Heart right ventricle (tissue), 16 donors: ENCODE results near the gene VPS37C. TPM values are rescaled to one million over a fixed set of nuclear protein-coding genes. Genes with fewer than 3 reads are reported as not detected.
A peak's percentile ranks its signal among the peaks of the same experiment; 100 is the strongest.

Experiments
- ATAC-seq, 8 donors: fragments of 200-7000 bp; cut with Tn5 transposase; one replicate each; pipeline ENCODE4 v1.9.1; 2020; ENCODE audit warnings: mild to moderate bottlenecking in 8 of 8, moderate library complexity in 8 of 8, moderate number of reproducible peaks in 1 of 8
- DNase-seq, 2 donors: peaks; one replicate each; pipeline ENCODE4 v3.0.0-alpha.2; 2020
- H3K27ac ChIP-seq, 10 donors: fragments of 200-600 bp; sonication (generic) in 2 of 10; one replicate each; pipeline versions ENCODE4 v1.5.0 to v1.8.0; 2020 to 2022; ENCODE audit warnings: mild to moderate bottlenecking in 3 of 10
- H3K27me3 ChIP-seq, 7 donors: fragments of 200-600 bp; one replicate each; pipeline ENCODE4 v1.8.0; 2021 to 2022; ENCODE audit warnings: mild to moderate bottlenecking in 2 of 7
- H3K36me3 ChIP-seq, 9 donors: fragments of 200-600 bp; sonication (generic) in 1 of 9; one replicate each; pipeline versions ENCODE4 v1.5.0 to v1.8.0; 2020 to 2022; ENCODE audit warnings: mild to moderate bottlenecking in 2 of 9
- H3K4me1 ChIP-seq, 9 donors: fragments of 200-600 bp; sonication (generic) in 1 of 9; one replicate each; pipeline versions ENCODE4 v1.5.0 to v1.8.0; 2020 to 2022; ENCODE audit warnings: mild to moderate bottlenecking in 4 of 9
- H3K4me3 ChIP-seq, 10 donors: fragments of 200-600 bp; sonication (generic) in 2 of 10; one replicate each; pipeline versions ENCODE4 v1.5.0 to v1.8.0; 2020 to 2022; ENCODE audit warnings: mild to moderate bottlenecking in 7 of 10, moderate library complexity in 2 of 10
- H3K9me3 ChIP-seq, 11 donors: fragments of 200-600 bp in 10 of 11; sonication (generic) in 2 of 11; one replicate each; pipeline versions ENCODE4 v1.5.0 to v1.8.0; 2013 to 2022; ENCODE audit warnings: mild to moderate bottlenecking in 2 of 11, control low read depth in 1 of 11, moderate library complexity in 1 of 11
- WGBS, 2 donors: extraction: QIAGEN DNeasy Blood & Tissue Kit; methylation state at CpG; one replicate each; pipeline ENCODE4 v1.1.7; 2013; ENCODE audit warnings: inconsistent platforms in 1 of 2; 5-methylcytosine and 5-hydroxymethylcytosine counted together
- intact Hi-C, 10 donors: fragments of 100-400 bp; cut with DNase I; formaldehyde crosslinking; loops; one replicate each; pipeline versions ENCODE4 v1.11.1 to v1.14.2; 2022
- polyA plus RNA-seq, 2 donors: library from polyadenylated mRNA; stranded (reverse); fragments of 200-250 nt; gene quantifications; one replicate each; pipeline ENCODE4 v1.2.3, GENCODE V29; 2013
- total RNA-seq, 10 donors: library from RNA; stranded (reverse); fragmentation: NEBNext Ultra II Directional in 3 of 10; extraction: Animal tissue kit (Norgen Biotek cat#: 25700) in 3 of 10; gene quantifications; one replicate each; pipeline versions ENCODE4 v1.2.1 to v1.2.4, GENCODE V29; 2021 to 2023
- TF ChIP-seq, protein P1 (sequence below), 9 donors: fragments of 200-600 bp; sonication (generic) in 2 of 9; IDR thresholded peaks; one replicate each; pipeline versions ENCODE4 v1.5.0 to v1.8.0; 2021 to 2022; ENCODE audit warnings: antibody characterized with exemption in 9 of 9, mild to moderate bottlenecking in 5 of 9, moderate library complexity in 1 of 9
- donor health status: Arrhythmogenic right ventricular cardiomyopathy.
- donor health status: ischemic (EF 13 %, LVEDD 7.1; RV severe dilation, severe dysfunction).
- donor health status: healthy with polysubstance abuse.
- donor health status: DM: no; HTN: yes; CAD: no.
- donor health status: DM: no; HTN: no; CAD: no.
- donor health status: ischemic (EF 25% LVEDD 6.9; RV normal size, moderate dysfunction).
- donor health status: ischemic (EF 25% LVEDD 5.7; RV mildly dilated, moderate dysfunction).
- donor health status: healthy.
- donor health status: DM: yes; HTN: yes; CAD: no.
- donor health status: Ischemic cardiomyopathy.
- donor health status: ischemic (EF 35%, LVEDD 5.7; RV mildly dilated, moderate dysfunction).
- donor health status: nonischemic (EF 11% LVEDD 7.7; RV severe dilation, severe dysfunction).
- donor health status: DM: yes; HTN: yes; CAD: no.
- donor health status: PGD.
- donor health status: ischemic (EF 29% LVEDD 5.4; RV normal size, mild dysfunction).
- donor health status: nonischemic (EF 23%, LVEDD 6.1; RV moderate dilation, normal function).

Gene VPS37C
- total and polyA plus RNA-seq, 12 donors, result 7.7 to 21.8 (median 15.5) TPM

DNA sequence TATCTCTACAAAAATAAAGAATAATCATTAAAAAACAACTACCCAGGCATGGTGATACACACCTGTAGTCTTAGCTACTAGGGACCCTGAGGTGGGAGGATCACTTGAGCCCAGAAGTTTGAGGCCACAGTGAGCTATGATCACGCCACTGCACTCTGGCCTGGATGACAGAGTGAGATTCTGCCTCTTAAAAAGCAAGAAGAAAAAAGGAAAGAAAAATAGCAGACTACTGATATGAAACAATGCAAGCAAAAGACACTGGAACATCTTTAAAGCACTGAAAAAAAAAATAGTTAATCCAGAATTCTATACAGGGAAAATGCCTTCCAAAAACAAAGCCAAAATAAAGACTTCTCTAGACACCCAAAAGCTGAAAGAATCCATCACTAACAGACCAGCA is 5.9 kb downstream of the VPS37C start:
- Histone ChIP-seq H3K27me3 (no peaks in the 10 kb centered on the region), H3K4me3 (no peak overlapping the region), H3K4me1 (peaks cover 0 to 68% (median 48%) of the 10 kb centered on the region in 9 donors), H3K27ac (no peak overlapping the region), H3K9me3 (peaks cover 0 to 31% (median 10%) of the 10 kb centered on the region in 11 donors), H3K36me3 (peaks cover 0 to 17% (median 0%) of the 10 kb centered on the region in 9 donors)
- no peak for ATAC-seq
- 94 to 100% methylated on average over 1 of the region's 1 CpG for WGBS, 2 donors
- DNase-seq, result no peak
- TF ChIP-seq, protein P1, sequence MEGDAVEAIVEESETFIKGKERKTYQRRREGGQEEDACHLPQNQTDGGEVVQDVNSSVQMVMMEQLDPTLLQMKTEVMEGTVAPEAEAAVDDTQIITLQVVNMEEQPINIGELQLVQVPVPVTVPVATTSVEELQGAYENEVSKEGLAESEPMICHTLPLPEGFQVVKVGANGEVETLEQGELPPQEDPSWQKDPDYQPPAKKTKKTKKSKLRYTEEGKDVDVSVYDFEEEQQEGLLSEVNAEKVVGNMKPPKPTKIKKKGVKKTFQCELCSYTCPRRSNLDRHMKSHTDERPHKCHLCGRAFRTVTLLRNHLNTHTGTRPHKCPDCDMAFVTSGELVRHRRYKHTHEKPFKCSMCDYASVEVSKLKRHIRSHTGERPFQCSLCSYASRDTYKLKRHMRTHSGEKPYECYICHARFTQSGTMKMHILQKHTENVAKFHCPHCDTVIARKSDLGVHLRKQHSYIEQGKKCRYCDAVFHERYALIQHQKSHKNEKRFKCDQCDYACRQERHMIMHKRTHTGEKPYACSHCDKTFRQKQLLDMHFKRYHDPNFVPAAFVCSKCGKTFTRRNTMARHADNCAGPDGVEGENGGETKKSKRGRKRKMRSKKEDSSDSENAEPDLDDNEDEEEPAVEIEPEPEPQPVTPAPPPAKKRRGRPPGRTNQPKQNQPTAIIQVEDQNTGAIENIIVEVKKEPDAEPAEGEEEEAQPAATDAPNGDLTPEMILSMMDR (IDR thresholded peaks at IDR 0.05), result no peak
- intact Hi-C loops, result loop anchor here in 1 of 10 donors (10.0 kb wide), 1 partner anchor 809 kb away; the partner anchor contains the start of gene FTH1

DNA sequence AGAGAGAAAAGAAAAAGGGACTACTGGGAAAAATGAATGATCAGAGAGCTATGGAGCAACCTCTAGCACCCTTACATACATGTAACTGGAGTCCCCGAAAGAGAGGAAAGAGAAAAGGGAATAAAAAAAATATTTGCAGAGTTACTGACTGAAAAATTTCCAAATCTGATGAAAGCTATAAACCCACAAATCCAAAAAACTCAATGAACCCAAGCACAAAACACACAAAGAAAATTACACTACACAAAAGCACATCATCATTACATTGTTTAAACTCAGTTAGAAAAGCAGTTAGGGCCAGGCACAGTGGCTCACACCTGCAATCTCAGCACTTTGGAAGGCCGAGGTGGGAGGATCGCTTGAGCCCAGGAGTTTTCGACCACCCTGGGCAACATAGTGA is 6.7 kb downstream of the VPS37C start:
- DNase-seq (no peak), ATAC-seq (no peak)
- peaks cover 0 to 31% (median 10%) of the 10 kb centered on the region in 11 donors for H3K9me3 ChIP-seq
- no peaks in the 10 kb centered on the region for H3K27me3 ChIP-seq
- intact Hi-C loops, result loop anchor here in 1 of 10 donors (10.0 kb wide), 1 partner anchor 810 kb away; the partner anchor contains the start of gene FTH1
- TF ChIP-seq, protein P1 (IDR thresholded peaks at IDR 0.05), result no peak
- H3K4me1 ChIP-seq, result peaks cover 0 to 68% (median 48%) of the 10 kb centered on the region in 9 donors
- H3K36me3 ChIP-seq, result peaks cover 0 to 17% (median 0%) of the 10 kb centered on the region in 9 donors
- H3K4me3 ChIP-seq, result no peak overlapping the region
- WGBS, 2 donors, result 98 to 99% methylated on average over 4 of the region's 4 CpGs
- H3K27ac ChIP-seq, result no peak overlapping the region

DNA sequence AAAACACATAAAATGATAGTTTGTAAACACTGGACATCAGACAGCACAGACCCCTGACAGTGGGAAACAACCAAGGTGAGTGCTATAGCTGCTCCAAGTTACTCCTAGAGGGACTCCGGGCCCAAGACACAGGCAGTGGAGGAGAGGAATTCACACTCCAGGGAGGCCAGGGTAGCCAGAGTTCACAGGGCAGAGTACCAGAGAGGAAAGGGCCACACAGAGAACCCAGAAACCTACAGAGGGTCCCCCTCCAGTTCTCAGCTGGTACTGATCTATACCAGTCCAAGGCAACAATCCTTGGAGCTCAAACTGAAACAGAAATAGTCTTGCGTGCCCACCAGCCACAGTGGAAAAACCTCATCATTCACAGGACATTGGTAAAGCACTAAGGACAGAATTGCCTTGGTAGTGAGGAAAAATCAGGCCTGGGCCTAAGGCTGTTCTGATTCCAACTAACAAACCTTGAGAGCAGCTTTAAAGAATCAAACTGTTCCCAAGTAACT is 7.6 kb downstream of the VPS37C start:
- ATAC-seq (peak in 3 of 8 donors; percentile 29 to 40 (median 37)), DNase-seq (no peak)
- Histone ChIP-seq H3K4me3 (no peak overlapping the region), H3K4me1 (peaks cover 0 to 65% (median 48%) of the 10 kb centered on the region in 9 donors), H3K27ac (peak overlapping the region in 6 of 10 donors; percentile 31 to 77 (median 65)), H3K36me3 (peaks cover 0 to 17% (median 0%) of the 10 kb centered on the region in 9 donors), H3K9me3 (peaks cover 0 to 31% (median 10%) of the 10 kb centered on the region in 11 donors), H3K27me3 (no peaks in the 10 kb centered on the region)
- TF ChIP-seq, protein P1 (IDR thresholded peaks at IDR 0.05), result no peak
- WGBS, 2 donors, result 83 to 86% methylated on average over 2 of the region's 2 CpGs
- intact Hi-C loops, result loop anchor here in 1 of 10 donors (10.0 kb wide), 1 partner anchor 811 kb away; the partner anchor contains the start of gene FTH1

DNA sequence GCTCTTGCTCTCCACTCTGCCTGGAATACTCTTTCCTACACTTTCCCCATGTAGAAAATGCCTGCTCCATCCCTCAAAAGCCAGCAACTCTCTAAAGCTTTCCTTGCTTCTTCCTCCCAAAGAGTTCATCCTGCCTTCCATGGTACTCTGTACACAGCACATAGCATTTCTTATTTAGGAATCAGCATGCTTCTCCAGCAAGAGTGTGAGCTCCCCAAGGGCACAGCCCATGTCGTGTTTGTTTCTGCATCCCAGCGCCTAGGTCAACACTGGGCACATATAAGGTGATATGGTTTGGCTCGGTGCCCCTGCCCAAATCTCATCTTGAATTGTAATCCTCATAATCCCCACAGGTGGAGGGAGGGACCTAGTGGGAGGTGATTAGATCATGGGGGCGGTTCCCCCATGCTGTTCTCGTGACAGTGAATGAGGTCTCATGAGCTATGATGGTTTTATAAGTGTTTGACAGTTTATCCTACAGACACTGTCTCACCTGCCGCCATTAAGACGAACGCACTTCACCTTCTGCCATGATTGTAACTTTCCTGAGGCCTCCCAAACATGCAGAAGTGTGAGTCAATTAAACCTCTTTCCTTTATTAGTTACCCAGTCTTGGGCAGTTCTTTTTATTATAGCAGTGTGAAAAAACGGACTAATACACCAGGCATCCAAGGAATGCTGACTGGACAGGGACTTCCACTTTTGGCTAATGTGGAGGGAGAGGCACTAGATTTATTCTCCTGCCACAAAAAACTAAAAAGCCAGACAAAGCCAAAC is 8.2 kb downstream of the VPS37C start:
- Histone ChIP-seq H3K27ac (peak overlapping the region in 7 of 10 donors; percentile 18 to 77 (median 58)), H3K9me3 (peaks cover 0 to 31% (median 10%) of the 10 kb centered on the region in 11 donors), H3K4me1 (peaks cover 0 to 65% (median 48%) of the 10 kb centered on the region in 9 donors), H3K27me3 (no peaks in the 10 kb centered on the region), H3K4me3 (no peak overlapping the region), H3K36me3 (peaks cover 0 to 14% (median 0%) of the 10 kb centered on the region in 9 donors)
- DNase-seq (no peak), ATAC-seq (peak in 2 of 8 donors; percentile 49 to 73)
- 70% methylated on average over 9 of the region's 9 CpGs for WGBS, 2 donors
- TF ChIP-seq, protein P1 (IDR thresholded peaks at IDR 0.05), result no peak
- intact Hi-C loops, result loop anchor here in 1 of 10 donors (10.0 kb wide), 1 partner anchor 812 kb away; the partner anchor contains the start of gene FTH1
